GM19438 (cell line): ENCODE data around the gene CLIP3.

Source experiments
- ATAC-seq: cut with Tn5 transposase; IDR thresholded peaks from one replicate; pipeline ENCODE4 v1.9.1; 2021; ENCODE audit warnings: low read depth; ENCODE audit not compliant: unreplicated experiment

Gene CLIP3

DNA sequence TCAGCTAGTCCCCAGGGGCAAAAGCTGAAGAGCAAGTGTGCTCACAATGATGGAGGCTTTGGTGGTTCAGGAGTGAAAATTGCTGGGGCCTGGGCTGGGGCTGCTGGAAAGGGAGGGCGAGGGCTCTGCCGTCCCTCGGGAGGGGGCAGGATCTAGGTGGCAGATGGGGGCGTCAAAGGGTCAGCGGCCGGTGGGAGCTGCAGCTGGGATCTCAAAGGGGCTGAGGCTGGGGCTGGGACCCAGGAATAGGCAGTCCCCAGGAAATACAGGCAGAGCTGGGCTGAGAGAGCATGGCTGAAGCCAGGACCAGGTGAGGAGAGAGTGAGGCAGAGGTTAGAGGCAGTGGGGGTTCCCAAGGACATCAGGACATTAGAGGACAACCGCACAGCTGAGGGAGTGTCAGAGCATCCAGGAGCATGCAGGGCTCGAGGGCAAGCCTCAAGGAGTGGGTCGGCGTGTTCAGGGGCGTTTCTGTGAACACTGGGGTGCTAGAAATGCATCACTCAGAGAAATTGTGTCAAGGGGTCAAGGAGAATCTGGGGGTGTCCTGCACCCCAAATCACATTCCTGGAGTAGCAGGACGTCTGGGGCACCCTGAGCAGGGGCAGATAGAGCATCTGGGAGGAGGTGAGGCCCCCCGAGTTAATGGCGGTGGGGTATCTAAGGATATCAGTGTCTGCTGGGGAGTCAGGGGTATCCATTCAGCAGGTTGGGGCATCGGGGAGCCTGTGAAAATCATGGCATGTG is 22.9 kb downstream of the CLIP3 start:
- no peak for ATAC-seq

DNA sequence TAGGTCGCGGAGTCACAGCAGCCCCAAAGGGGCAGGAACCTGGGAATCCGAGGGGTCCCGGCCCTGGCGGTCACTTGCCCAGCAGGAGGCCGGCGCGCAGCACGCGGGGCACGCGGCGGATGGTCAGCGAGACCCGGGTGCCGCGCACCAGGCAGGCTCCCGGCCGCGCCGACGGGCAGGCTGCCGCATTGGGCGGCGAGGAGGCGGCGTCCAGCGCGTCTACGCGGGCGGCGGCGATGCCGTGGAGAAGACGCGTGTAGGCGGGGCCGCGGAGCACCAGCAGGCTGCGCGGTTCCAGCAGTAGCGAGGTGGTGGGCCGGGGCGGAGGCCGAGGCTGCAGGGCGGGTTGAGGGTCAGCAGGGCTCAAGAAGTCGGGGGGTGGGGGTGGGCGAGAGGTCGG is 23.5 kb downstream of the CLIP3 start:
- no peak for ATAC-seq

DNA sequence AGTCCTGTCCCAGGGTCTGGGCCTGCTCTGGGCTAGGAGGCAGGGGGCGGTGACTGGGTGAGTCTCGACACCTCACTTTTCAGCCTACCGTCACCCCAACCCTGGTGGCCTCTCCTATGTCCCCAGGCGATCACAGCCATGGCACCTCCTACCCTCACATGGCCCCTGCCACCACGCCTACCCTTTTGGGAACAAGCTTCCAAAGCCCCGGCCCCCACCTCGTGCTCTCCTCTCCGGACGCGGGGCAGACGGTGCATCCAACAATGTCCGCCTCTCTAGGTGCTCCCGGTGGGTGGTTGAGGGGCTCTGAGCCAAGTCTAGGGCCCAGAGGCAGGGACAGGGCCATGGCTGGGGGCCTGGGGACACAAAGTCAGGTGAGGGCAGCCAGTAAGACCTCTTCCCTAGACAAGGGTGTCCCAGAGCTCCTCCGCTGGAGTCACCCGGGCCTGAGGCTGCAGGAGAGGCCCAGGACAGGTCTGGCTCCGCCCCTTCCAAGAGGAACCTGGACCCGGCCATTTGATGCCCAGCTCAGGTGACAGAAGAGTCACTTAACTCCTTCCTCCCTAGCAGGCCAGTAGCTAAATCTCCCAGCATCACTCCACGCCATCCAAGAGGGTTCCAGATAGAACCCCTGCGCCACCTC is 24.2 kb downstream of the CLIP3 start, which contains the start of gene SYNE4:
Gene SYNE4, minus strand, starts transcription at position 478 of the 643 bp plus-strand sequence. Its CDS starts 132 bp downstream, at position 346.
- ATAC-seq = no peak

DNA sequence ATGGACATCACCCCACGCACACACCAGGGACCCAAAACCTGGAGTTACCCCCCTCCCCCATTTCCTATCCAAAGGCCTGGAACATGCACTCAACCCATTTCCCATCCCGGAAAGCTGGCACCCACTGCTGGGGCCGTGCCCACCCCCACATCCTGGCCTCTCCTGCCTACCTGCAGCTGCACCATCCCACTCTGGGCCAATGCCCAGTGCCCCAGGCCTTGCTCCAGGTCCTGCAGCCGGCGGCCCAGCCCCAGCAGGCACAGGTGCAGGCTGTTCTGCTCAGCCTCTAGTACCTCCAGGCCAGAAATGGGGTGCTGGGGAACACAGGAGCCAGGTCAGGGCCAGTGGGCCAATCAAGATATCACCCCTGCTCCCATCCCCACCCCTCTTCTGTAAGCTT is 25.7 kb downstream of the CLIP3 start:
- no peak for ATAC-seq

DNA sequence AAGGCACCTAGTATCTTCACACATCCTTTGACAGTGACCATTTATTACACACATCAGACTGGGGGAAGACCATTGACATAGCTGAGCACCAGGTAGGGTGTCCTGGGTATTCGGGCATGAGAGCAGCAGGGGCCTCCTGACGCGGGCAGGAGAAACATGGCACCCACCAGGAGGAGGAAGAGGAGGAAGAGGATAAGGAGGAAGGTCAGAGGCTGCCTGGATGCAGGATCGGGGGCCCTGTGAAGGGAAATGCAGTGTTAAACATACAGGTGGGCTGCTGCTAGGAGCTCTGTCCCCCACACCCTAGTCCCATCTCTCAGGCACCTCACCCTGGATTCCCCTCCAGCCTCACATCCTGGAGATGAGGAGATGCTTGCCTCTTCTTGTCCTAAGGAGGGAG is 29.4 kb downstream of the CLIP3 start:
- ATAC-seq = no peak

DNA sequence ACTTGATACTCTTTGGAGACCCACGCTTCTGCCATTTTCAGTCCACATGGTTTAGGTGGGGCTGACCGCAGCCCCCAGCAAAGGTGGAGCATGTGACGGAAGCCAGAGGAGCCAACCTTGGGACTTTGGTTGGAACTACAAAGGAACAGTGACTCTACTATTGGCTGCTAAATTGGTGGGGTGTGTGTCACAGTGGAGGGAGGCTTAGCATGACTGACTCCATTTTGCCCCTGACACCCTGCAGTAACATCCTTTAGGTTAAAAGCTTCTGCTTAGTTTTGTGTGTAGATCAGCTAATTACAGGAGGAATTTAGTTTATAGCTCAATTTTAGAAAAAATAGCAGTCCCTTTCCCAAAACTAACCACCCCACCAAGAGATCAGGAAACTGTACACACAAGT is 31.1 kb downstream of the CLIP3 start:
- ATAC-seq = no peak

DNA sequence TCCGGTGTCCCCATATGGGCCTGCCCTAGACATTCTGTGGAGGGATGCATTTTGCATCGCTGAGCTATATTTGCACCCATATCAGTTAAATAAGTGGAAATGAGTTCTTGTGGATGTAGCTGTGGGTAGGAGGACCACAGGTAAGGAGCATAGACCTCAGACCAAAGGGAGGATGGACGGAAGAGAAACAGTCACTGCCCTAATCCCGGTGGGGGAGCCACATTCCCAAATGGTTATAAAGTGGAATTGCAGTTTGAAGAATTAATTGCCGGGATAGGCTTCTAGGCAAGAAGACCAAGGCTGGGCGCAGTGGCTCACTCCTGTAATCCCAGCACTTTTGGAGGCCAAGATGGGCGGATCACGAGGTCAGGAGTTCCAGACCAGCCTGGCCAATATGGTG is 35.9 kb downstream of the CLIP3 start:
- ATAC-seq = no peak

DNA sequence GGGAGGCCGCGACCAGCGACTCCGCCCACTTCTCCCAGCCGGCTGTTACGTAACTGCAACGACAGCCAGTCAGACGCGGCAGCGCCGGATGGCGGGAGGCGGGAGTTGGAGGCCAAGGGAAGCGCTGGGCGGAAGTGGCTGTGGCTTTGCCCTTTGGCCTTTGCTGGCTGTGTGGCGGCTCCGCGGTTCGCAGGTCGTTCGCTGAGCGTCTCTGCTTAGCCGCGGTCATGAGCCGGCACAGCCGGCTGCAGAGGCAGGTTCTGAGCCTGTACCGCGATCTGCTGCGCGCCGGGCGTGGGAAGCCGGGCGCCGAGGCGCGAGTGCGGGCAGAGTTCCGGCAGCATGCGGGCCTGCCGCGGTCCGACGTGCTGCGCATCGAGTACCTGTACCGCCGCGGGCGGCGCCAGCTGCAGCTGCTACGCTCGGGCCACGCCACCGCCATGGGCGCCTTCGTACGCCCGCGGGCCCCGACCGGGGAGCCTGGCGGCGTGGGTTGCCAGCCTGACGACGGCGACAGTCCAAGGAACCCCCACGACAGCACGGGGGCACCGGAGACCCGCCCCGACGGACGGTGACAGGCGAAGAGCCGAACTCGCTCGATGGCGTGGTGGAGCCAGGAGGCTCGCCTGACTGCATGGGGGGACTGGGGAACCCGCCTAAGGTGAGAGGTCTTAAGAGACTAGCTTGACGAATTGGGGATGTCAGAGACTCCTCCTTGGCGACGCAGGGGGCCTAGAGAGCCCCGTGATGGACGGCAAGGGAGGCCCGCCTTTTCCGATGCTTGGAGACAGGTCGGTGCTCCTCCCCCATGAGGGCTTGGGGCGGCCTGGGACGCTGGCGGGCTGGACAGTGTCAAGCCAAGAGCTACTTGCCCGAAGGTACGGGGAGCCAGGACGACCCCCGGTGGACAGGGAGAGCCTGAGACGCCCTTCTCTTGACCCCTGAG is 37.4 kb downstream of the CLIP3 start, which contains the start of gene SDHAF1:
Gene SDHAF1, plus strand, starts transcription at position 141 of the 946 bp plus-strand sequence. Its CDS starts 87 bp downstream, at position 228.
- peak; percentile 74 for ATAC-seq

DNA sequence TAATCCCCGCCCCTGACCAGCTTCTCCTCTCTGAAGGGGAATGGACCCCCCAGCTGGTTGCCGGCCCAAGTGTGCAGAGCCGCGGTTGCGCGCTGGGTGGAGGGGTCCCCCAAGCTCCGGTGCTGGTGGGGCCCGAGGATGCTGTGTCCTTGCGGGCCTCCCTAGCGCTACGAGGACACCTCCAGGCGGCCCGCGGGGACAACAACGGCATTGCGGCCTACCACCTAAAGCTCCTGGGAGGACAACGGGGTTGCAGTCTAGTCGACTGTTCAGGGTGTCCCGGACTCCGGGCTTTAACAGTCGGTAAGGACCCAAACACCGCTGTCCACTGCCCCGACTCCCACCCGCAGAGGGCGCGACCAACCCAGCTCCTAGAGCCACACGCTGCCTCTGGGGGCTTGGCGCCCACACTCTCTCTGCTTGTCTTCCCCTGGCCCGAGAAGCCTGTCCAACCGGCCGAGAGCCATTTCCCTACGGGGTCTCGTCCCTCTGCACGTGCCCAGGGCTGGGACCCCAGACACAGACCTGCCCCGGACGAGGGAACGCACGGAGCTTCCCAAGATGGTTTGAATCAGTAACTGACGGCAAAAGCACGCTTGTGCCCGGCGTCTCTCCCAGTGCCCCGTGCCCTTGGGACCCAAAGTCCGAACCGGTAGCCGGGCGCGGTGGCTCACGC is 38.6 kb downstream of the CLIP3 start:
- ATAC-seq = no peak

DNA sequence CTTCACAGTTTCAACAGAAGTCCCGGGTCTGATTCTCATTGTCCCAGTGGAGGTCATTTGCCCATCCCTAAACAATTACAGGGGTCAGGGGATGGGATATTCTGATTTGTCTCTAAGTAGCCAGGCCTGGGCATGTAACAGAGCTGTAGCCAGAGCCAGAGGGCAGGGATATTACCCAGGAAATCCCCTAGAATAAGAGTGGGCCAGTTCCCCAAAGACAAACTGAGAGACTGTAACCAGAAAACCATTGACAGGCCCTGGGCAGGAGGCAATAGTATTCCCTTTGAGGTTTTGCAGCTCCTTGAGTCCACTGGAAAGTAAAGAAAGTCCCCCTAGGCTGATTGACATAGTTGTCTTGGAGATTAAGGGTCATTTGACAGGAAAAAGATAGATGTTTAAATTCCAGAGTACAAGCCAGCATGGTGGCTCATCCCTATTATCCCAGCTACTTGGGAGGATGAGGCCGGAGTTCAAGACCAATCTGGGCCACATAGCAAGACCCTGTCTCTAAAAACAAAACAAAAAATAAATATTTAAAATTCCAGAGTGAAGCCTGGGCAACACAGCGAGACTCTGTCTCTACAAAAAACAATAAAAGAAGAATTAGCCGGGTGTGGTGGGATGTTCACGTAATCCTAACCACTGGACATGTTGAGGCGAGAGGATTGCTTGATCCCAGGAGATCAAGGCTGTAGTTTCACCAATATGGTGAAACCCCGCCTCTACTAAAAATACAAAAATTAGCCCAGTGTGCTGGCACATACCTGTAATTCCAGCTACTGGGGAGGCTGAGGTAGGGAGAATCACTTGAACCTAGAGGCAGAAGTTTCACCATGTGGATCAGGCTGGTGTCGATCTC is 39.5 kb downstream of the CLIP3 start:
- ATAC-seq = no peak

DNA sequence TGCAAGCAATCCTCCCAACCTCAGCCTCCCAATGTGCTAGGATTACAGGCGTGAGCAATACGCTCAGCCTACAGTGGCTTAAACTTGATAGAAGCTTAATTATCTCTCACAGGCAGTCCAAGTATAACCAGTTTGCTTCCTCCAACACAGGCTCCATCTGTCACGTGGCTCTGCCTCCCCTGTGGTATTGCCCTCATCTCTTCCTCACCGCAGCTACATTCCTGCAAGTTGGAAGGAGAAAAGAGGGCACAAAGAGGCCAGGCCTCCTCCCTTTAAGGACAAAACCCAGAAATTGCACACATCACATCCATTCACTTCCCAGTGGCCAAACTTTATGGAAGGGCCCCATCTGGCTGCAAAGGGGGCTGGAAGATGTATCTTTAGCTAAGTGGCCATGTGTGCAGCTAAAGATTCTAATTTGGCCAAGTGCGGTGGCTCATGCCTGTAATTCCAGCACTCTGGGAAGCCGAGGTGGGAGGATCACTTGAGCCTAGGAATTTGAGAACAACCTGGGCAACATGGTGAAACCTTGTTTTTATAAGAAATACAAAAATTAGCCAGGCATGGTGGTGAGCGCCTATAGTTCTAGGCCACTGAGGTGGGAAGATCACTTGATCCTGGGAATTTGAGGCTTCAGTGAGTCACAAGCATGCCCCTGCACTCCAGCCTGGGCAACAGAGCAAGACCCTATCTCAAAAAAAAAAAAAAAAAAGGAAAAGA is 40.8 kb downstream of the CLIP3 start:
- no peak for ATAC-seq

DNA sequence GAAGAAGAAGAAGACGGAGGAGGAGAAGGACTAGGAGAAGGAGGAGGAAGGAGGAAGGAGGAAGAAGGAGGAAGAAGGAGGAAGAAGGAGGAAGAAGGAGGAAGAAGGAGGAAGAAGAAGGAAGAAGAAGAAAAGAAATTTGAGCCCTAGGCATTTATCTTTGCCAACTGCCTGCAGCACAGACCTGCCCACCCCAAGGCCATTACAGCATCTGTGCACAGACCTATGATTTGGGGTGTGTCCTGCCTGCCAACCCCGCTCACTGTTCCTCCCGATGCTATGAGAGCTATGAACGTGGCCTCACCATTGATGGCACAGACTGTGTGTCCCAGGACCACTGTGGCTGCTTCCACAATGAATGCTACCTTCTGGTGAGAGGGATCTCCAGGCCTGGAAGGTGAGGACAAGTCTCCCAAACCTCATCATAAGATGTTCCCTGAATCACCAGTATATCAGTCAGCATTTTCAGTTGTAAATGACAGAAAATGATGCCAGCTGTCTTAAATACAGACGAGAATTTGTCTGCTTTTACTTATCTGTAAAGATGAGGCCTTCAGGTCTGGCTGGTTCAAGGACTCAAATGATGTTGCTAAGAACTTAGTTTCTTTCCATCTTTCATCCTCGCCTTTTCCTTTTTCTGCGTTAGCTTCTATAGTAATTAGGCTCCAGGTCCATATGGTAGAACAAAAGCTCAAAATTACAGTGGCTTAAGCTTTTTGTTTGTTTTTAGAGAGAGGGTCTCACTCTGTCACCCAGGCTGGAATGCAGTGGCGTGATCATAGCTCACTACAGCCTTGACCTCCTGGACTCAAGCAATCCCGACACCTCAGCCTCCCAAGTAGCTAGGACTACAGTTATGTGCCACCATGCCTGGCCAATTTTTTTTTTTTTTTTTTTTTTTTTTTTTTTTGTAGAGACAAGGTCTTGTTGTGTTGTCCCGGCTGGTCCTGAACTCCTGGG is 41.6 kb downstream of the CLIP3 start:
- no peak for ATAC-seq

DNA sequence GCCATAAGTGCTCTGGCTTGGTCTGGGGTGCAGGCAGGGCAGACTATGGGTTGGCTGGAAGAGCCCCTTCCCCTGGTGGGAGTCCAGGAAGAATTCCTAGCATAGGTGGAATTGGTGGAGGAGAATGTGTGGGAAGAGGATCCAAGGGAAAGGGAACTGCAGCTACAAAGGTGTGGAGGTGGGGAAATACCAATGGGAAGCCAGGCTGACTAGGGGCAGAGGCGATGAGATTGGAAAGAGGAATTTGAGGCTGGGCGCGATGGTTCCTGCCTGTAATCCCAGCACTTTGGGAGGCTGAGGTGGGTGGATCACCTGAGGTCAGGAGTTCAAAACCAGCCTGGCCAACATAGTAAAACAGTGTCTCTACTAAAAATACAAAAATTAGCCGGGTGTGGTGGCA is 42.5 kb downstream of the CLIP3 start:
- ATAC-seq = no peak

DNA sequence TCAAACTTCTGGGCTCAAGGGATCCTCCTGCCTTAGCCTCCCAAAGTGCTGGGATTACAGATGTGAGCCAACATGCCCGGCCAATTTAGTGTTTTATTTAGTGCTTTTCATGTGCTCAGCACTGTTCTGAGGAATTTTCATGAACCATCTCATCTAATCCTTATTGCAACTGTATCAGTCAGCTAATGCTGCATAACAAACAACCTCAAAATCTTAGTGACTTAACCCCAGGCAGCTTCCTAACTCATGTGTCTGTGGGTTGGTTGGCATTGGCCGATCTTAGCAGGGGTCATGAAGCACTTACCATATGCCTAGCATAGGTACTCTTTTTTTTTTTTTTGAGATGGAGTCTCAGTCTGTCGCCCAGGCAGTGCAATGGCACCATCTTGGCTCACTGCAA is 43.8 kb downstream of the CLIP3 start:
- ATAC-seq = no peak

DNA sequence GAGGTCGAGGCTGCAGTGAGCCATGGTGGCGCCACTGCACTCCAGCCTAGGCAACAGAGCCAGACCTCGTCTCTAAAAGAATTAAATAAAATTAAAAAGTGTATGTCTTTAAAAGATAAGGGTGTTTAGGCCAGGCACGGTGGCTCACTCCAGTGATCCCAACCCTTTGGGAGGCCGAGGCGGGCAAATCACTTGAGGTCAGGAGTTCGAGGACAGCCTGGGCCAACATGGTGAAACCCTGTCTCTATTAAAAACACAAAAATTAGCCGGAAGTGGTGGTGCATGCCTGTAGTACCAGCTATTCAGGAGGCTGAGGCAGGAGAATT is 45.1 kb downstream of the CLIP3 start:
- ATAC-seq = no peak

DNA sequence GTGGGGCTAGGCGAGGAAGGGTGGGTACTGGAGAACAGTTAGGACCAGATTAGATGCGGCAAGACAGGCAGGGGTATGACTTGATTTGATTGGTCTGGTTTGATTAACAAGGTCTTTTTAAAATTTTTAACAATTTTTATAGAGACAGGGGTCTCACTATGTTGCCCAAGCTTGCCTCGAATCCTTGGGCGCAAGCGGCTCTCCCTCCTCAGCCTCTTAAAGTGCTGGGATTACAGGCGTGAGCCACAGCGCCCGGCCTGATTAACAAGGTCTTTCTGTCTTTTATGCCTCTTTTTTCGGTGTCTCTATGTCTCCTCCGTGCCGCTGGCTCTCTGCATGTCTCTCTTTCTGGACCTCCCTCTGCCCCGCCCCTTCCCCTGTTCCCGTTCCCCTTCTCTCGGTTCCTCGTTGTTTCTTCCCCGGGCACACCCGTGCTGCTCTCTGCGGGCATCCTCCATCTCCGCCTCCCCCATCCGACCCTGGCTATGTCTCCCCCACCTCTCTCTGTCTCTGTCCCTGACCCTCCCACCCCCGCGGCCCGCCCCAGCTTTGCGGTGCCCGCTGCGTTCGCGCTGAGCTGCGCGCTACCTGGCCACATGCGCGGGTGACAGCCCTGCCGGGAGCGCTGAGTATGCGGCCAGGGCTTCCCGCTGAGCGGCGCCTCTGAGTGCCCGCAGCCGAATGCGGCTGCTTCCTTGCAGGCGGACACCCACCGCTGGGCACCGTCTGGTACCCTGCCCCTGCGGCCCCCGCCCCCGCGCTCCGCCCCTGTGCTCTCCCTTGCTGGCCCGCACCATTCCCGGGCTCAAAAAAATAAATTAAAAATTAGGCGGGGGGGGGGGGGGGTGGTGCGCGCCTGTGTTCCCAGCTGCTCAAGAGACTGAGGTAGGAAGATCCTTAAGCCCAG is 45.8 kb downstream of the CLIP3 start:
- ATAC-seq = no peak

DNA sequence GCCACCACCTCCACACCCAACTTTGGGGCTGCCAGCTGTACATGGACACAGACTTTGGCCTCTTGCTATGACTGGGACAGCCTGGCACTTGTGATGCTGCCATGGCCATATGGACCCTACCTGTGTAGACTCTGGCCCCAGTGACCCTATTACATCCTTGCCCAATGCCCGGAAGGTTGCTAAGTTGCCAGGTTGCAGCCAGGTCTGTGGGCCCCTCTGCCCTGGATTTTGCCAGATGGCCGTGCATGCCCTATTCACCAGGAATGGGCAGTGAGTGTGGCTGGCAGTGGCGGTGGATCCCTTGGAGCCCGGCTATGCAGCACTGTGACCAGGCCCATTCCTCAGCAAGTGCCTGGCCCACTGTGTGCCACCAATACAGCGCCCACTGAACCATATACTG is 46.6 kb downstream of the CLIP3 start:
- ATAC-seq = no peak
